Prostate gland (tissue), 2 donors: Measurements from ENCODE around the gene ZCCHC17. TPM values are rescaled to one million over a fixed set of nuclear protein-coding genes. Genes with fewer than 3 reads are reported as not detected.

ENCODE experiments used
- DNase-seq: peaks from one replicate; pipeline ENCODE4 v3.0.0-alpha.2; 2019; ENCODE audit warnings: low spot score
- H3K27ac ChIP-seq, 2 donors: fragments of 200-600 bp; sonication (generic); 2 replicates each; pipeline ENCODE4 v1.5.1; 2017 to 2019
- H3K27me3 ChIP-seq: fragments of 200-600 bp; sonication (generic); replicated peaks from 2 replicates; pipeline ENCODE4 v1.5.1; 2019; ENCODE audit not compliant: insufficient read depth
- H3K36me3 ChIP-seq, 2 donors: fragments of 200-600 bp; sonication (generic); 1 replicate in 1 of 2; 2 replicates in 1 of 2; pipeline versions ENCODE4 v1.5.1 to v1.8.1; 2017 to 2019
- H3K4me1 ChIP-seq: fragments of 200-600 bp; sonication (generic); replicated peaks from 2 replicates; pipeline ENCODE4 v1.5.1; 2019
- H3K4me3 ChIP-seq, 2 donors: fragments of 200-600 bp; sonication (generic); 2 replicates each; pipeline ENCODE4 v1.5.1; 2017 to 2019
- H3K9me3 ChIP-seq: fragments of 200-600 bp; sonication (generic); 2 replicates; pipeline ENCODE4 v1.5.1; 2017
- CTCF ChIP-seq, 4 experiments: fragments of 200-600 bp in 2 of 4; fragments of 450-650 bp in 2 of 4; sonication (generic) in 2 of 4; IDR thresholded peaks; 1 replicate in 3 of 4; 2 replicates in 1 of 4; pipeline ENCODE4 v1.5.1; 2016 to 2019; ENCODE audit warnings: antibody characterized with exemption in 4 of 4, mild to moderate bottlenecking in 2 of 4, moderate library complexity in 2 of 4
- POLR2A ChIP-seq: fragments of 450-650 bp; IDR thresholded peaks from one replicate; pipeline ENCODE4 v1.6.1; 2016; ENCODE audit warnings: antibody characterized with exemption, mild to moderate bottlenecking
- POLR2AphosphoS5 ChIP-seq: sonication (generic); formaldehyde crosslinking; IDR thresholded peaks from one replicate; pipeline ENCODE4 v1.6.1; 2017; ENCODE audit warnings: antibody characterized with exemption
- WGBS: methylation state at CpG from one replicate; pipeline ENCODE4 v1.1.5; 2018; 5-methylcytosine and 5-hydroxymethylcytosine counted together
- intact Hi-C: fragments of 100-400 bp; cut with DNase I; formaldehyde crosslinking; loops from one replicate; pipeline ENCODE4 v1.14.2; 2022
- total RNA-seq, 2 donors: library from RNA; depleted of rRNA; stranded (reverse); fragments of >200 nt; gene quantifications; one replicate each; pipeline ENCODE4 v1.1.0, GENCODE V29; 2016

The ZCCHC17 gene
- total RNA-seq, 2 donors from 2014 or later = 31.5 to 39.0 TPM

- WGBS = 75% methylated on average over 10 of the region's 10 CpGs
- H3K4me3 ChIP-seq = no peak overlapping the region
- peaks cover 4% of the 10 kb centered on the region for H3K4me1 ChIP-seq
- H3K27me3 ChIP-seq = no peaks in the 10 kb centered on the region
- DNase-seq = no peak
- H3K27ac ChIP-seq = peak overlapping the region in 1 of 2 donors; percentile 20
- no peaks in the 10 kb centered on the region for H3K36me3 ChIP-seq
- intact Hi-C loops = loop anchor here (5.0 kb wide), 1 partner anchor 74 kb away; the partner anchor contains the start of genes SNRNP40 and ZCCHC17
- TF ChIP-seq POLR2AphosphoS5 (no peak), POLR2A (no peak), CTCF (IDR thresholded peaks at IDR 0.05) (no peak)
- no peaks in the 10 kb centered on the region for H3K9me3 ChIP-seq
Observed at GRCh38 chr1:31371121-31371959, 74.5 kb downstream of the ZCCHC17 start.

- H3K4me3 ChIP-seq = no peak overlapping the region
Observed at GRCh38 chr1:31372051-31372450, 75.2 kb downstream of the ZCCHC17 start.

GRCh38 chr1:31372751-31373055 is 75.9 kb downstream of the ZCCHC17 start:
- H3K9me3 ChIP-seq = no peaks in the 10 kb centered on the region
- no peak for TF ChIP-seq POLR2A
- TF ChIP-seq CTCF (IDR thresholded peaks at IDR 0.05) = no peak
- no peak for TF ChIP-seq POLR2AphosphoS5
- peaks cover 4% of the 10 kb centered on the region for H3K4me1 ChIP-seq
- intact Hi-C loops = loop anchor here (5.0 kb wide), 1 partner anchor 75 kb away; the partner anchor contains the start of genes SNRNP40 and ZCCHC17
- 65% methylated on average over 10 of the region's 10 CpGs for WGBS
- no peak for DNase-seq
- H3K27me3 ChIP-seq = no peaks in the 10 kb centered on the region
- H3K27ac ChIP-seq = peak overlapping the region; percentile 71 to 78
- no peaks in the 10 kb centered on the region for H3K36me3 ChIP-seq
- peak overlapping the region; percentile 23 to 30 for H3K4me3 ChIP-seq

More at GRCh38 chr1:31372051-31372450, 75.2 kb downstream of the ZCCHC17 start:
- no peaks in the 10 kb centered on the region for H3K27me3 ChIP-seq
- intact Hi-C loops = loop anchor here (5.0 kb wide), 1 partner anchor 75 kb away; the partner anchor contains the start of genes SNRNP40 and ZCCHC17
- TF ChIP-seq CTCF (IDR thresholded peaks at IDR 0.05) (no peak), POLR2A (no peak), POLR2AphosphoS5 (no peak)
- no peaks in the 10 kb centered on the region for H3K36me3 ChIP-seq
- H3K9me3 ChIP-seq = no peaks in the 10 kb centered on the region
- H3K4me1 ChIP-seq = peaks cover 4% of the 10 kb centered on the region
- peak overlapping the region; percentile 71 to 78 for H3K27ac ChIP-seq
- DNase-seq = no peak
- 62% methylated on average over 3 of the region's 3 CpGs for WGBS

GRCh38 chr1:31373056-31373896 is 76.4 kb downstream of the ZCCHC17 start, which contains the start of gene FABP3:
Gene FABP3, minus strand, starts transcription at chr1:31373076. Its CDS starts 62 bp downstream, at chr1:31373014.
- Histone ChIP-seq H3K27ac (peak within 1 kb of the TSS; percentile 71 to 78), H3K9me3 (no peaks in the 10 kb centered on the region), H3K4me3 (peak within 1 kb of the TSS; percentile 23 to 30), H3K4me1 (peaks cover 4% of the 10 kb centered on the region), H3K27me3 (no peaks in the 10 kb centered on the region), H3K36me3 (no peaks in the 10 kb centered on the region)
- TF ChIP-seq POLR2A (peak; percentile 37), POLR2AphosphoS5 (peak; percentile 34), CTCF (IDR thresholded peaks at IDR 0.05) (no peak)
- peak; percentile 54 for DNase-seq
- intact Hi-C loops = loop anchor here (5.0 kb wide), 1 partner anchor 76 kb away; the partner anchor contains the start of genes SNRNP40 and ZCCHC17
- WGBS = 2% methylated on average over 44 of the region's 44 CpGs
